ENCODE data around the gene IQUB.

- TF ChIP-seq, protein P1, sequence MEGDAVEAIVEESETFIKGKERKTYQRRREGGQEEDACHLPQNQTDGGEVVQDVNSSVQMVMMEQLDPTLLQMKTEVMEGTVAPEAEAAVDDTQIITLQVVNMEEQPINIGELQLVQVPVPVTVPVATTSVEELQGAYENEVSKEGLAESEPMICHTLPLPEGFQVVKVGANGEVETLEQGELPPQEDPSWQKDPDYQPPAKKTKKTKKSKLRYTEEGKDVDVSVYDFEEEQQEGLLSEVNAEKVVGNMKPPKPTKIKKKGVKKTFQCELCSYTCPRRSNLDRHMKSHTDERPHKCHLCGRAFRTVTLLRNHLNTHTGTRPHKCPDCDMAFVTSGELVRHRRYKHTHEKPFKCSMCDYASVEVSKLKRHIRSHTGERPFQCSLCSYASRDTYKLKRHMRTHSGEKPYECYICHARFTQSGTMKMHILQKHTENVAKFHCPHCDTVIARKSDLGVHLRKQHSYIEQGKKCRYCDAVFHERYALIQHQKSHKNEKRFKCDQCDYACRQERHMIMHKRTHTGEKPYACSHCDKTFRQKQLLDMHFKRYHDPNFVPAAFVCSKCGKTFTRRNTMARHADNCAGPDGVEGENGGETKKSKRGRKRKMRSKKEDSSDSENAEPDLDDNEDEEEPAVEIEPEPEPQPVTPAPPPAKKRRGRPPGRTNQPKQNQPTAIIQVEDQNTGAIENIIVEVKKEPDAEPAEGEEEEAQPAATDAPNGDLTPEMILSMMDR (IDR thresholded peaks at IDR 0.05) = no peak
- TF ChIP-seq MAX (CRISPR knock-in tag; IDR thresholded peaks at IDR 0.05) (no peak), ZNF263 (CRISPR knock-in tag; IDR thresholded peaks at IDR 0.05; ENCODE audit: low read depth) (no peak)
Measured at GRCh38 chr7:123485721-123486120, 48.7 kb downstream of the IQUB start.
